Measurements from ENCODE around the gene SPPL3. TPM values are rescaled to one million over a fixed set of nuclear protein-coding genes. Genes with fewer than 3 reads are reported as not detected.

Gene SPPL3
- total RNA-seq, 1 donor from 2014 or later = 67.6 TPM

DNA sequence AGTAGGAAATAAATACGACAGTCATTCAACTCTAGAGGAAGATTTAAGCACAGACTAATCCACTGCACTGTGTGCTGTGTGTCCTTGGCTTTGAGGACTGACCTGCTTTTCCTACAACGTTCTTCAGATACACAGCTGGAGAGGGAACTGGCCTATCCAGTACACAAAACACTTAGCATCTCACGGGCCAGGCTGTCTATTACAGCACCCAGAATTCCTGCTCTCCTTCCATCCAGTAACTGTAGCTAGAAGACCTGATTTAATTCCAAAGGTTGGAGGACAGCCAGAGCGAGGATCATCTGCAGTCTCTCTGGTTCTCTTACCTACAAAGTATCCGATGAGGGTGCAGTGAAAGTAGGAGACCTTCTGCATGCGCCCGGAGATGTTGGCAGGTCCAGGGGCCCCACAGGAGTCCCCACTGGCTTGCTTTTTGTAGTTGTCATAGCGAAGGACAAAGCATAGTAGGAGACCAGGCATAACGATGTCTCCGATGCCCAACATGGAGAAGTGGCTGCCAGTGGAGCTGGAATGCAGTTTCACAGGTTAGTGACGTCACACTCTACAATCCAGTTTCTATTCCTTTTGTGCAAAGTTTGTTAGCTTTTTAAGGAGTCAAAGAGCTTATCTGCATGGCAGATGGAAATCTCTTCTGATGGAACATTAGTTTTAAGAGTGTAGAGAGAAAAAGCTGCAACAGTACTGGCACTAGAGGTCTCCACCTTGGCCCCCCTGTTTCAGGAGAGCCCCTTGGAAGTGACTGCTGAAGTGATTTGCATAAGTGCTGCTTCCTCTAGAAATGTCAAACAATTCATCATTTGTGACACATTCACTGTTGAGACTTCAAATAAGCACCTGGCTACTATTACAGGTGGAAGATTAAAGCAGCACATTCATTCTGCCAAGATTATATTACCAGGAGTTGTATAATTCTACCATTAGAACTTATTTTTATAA, 136.8 kb downstream of the SPPL3 start:
- no peaks in the 10 kb centered on the region for H3K27me3 Mint-ChIP-seq
- DNase-seq (ENCODE audit: extremely low spot score, unreplicated experiment) = no peak
- H3K4me1 Mint-ChIP-seq (ENCODE audit: unreplicated experiment) = peaks cover 34% of the 10 kb centered on the region
- H3K36me3 Mint-ChIP-seq = peaks cover 36% of the 10 kb centered on the region
- TF ChIP-seq, protein P1, sequence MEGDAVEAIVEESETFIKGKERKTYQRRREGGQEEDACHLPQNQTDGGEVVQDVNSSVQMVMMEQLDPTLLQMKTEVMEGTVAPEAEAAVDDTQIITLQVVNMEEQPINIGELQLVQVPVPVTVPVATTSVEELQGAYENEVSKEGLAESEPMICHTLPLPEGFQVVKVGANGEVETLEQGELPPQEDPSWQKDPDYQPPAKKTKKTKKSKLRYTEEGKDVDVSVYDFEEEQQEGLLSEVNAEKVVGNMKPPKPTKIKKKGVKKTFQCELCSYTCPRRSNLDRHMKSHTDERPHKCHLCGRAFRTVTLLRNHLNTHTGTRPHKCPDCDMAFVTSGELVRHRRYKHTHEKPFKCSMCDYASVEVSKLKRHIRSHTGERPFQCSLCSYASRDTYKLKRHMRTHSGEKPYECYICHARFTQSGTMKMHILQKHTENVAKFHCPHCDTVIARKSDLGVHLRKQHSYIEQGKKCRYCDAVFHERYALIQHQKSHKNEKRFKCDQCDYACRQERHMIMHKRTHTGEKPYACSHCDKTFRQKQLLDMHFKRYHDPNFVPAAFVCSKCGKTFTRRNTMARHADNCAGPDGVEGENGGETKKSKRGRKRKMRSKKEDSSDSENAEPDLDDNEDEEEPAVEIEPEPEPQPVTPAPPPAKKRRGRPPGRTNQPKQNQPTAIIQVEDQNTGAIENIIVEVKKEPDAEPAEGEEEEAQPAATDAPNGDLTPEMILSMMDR (conservative IDR thresholded peaks at IDR 0.05) = no peak
- H3K9me3 Mint-ChIP-seq = no peaks in the 10 kb centered on the region
- H3K27ac Mint-ChIP-seq = peak overlapping the region; percentile 89
- peak overlapping the region; percentile 29 for H3K4me3 Mint-ChIP-seq

DNA sequence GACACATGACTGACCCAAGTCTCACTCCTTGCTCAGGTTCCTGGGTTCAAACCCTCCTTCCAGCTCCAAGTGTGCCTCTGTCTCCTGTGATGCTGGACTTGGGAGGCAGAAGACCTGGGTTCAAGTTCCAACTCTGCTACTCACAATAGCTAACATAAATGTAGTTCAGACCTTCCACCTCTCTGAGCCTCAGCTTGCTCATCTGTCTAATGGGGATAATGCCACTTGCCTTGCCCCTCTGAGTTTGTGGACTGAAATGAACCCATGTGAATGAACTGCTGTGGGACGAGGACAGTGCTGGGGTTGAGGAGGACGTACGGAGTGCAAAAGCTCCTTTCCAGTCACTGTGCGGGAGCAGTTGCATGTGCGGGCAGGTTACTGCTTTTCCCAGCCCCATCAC, 137.6 kb downstream of the SPPL3 start:
- Mint-ChIP-seq H3K27me3 (no peaks in the 10 kb centered on the region), H3K27ac (peak overlapping the region; percentile 89), H3K4me1 (ENCODE audit: unreplicated experiment) (peaks cover 38% of the 10 kb centered on the region), H3K9me3 (no peaks in the 10 kb centered on the region), H3K36me3 (peaks cover 42% of the 10 kb centered on the region), H3K4me3 (no peak overlapping the region)
- DNase-seq (ENCODE audit: extremely low spot score, unreplicated experiment) = no peak
- TF ChIP-seq, protein P1 (conservative IDR thresholded peaks at IDR 0.05) = no peak

DNA sequence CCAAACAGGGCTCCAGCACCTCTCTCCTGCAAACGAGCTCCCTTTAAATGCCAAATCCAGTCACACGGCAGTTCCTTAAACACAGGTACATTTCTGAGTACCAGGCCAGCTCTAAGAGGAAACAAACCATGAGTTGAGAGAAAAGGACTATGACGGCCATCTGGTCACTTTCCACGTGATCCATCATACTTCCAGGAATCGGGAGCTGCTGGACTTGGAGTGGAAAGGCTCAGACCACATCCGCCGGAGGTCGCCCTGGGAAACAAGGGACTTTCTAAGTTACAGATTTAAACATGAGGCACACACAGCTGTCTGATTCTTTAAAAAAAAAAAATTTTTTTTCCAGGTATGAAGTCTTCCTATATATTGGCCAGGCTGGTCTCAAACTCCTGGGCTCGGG, 139.3 kb downstream of the SPPL3 start:
- DNase-seq (ENCODE audit: extremely low spot score, unreplicated experiment) = no peak
- H3K4me3 Mint-ChIP-seq = no peak overlapping the region
- TF ChIP-seq, protein P1 (conservative IDR thresholded peaks at IDR 0.05) = no peak
- peaks cover 44% of the 10 kb centered on the region for H3K36me3 Mint-ChIP-seq
- peaks cover 5% of the 10 kb centered on the region for H3K9me3 Mint-ChIP-seq
- no peaks in the 10 kb centered on the region for H3K27me3 Mint-ChIP-seq
- H3K27ac Mint-ChIP-seq = no peak overlapping the region
- H3K4me1 Mint-ChIP-seq (ENCODE audit: unreplicated experiment) = peaks cover 42% of the 10 kb centered on the region

DNA sequence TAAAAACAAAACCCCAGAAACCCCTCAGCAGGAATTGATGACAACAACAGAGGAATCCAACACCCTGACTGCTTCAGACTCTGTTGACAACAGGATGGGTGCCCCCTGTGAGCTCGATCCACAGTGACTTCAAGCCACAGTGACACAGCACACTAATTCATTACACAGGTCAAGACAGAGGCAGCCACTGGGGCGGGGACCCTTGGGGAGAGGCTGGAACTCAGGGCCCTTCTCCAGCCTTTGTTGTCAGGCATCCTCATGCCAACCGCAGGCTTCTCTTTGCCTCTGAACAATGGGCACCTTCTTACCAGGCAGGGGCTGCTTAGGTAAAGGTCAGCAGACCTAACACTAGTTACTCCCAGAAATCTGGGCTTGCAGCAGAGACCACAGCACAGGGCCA, 140.9 kb downstream of the SPPL3 start:
- peaks cover 39% of the 10 kb centered on the region for H3K36me3 Mint-ChIP-seq
- H3K4me3 Mint-ChIP-seq = no peak overlapping the region
- peak overlapping the region; percentile 57 for H3K27ac Mint-ChIP-seq
- peaks cover 44% of the 10 kb centered on the region for H3K4me1 Mint-ChIP-seq (ENCODE audit: unreplicated experiment)
- TF ChIP-seq, protein P1 (conservative IDR thresholded peaks at IDR 0.05) = no peak
- peaks cover 5% of the 10 kb centered on the region for H3K9me3 Mint-ChIP-seq
- H3K27me3 Mint-ChIP-seq = no peaks in the 10 kb centered on the region
- no peak for DNase-seq (ENCODE audit: extremely low spot score, unreplicated experiment)

DNA sequence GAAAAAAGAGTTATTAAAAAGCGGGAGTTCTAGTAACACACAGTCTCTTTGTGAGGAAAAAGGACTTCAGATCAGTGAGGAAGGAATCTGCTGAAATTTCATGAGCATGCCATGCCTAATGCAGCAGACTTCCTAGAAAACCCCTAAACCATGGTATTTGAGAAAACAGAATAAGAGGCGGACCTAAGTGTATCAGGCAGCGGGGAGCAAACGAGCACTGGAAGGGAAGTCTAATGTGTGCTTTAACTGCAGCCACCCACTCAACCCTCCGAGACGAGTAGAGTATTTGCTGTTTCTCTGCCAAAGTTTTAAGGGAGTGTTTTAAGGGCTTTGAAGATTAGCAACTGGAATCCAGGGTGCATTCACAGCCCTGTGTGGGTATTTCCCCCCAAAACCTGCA, 142.1 kb downstream of the SPPL3 start:
- TF ChIP-seq, protein P1 (conservative IDR thresholded peaks at IDR 0.05) = no peak
- H3K4me3 Mint-ChIP-seq = peak overlapping the region; percentile 79
- peak overlapping the region; percentile 97 for H3K27ac Mint-ChIP-seq
- peaks cover 38% of the 10 kb centered on the region for H3K4me1 Mint-ChIP-seq (ENCODE audit: unreplicated experiment)
- H3K36me3 Mint-ChIP-seq = peaks cover 31% of the 10 kb centered on the region
- H3K9me3 Mint-ChIP-seq = peaks cover 5% of the 10 kb centered on the region
- no peak for DNase-seq (ENCODE audit: extremely low spot score, unreplicated experiment)
- no peaks in the 10 kb centered on the region for H3K27me3 Mint-ChIP-seq
